Measurements from ENCODE around the gene THPO. TPM values are rescaled to one million over a fixed set of nuclear protein-coding genes. Genes with fewer than 3 reads are reported as not detected.

Gene THPO
- total RNA-seq, result 0.19 TPM in 1 of 2 replicates, not detected in the other

DNA sequence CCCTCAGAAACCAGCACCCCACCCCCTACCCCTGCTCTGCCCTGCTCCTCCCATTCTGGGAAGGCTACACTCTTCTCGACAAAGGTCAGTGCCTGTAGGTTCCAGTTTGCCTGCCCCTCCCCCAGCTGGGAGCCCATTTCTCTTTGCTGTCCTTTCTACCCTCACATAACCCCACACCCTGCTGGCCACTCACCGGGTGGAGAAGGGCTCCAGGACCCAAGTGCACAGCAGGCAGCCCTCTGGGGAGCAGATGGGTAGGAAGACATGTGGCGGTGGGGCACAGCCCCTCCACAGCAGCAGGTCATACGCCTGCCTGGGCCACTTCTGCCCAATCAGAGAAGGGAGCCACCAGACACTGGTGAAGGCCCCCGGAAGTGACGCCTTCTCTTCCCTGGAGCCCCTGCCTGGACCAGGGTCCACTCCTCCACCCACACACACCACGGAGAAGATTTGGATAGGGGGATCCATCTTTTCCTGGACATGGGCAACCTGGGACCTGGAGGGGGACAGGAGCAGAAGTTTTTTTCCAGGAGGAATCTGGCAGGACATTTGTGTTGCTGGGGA lies at the start of gene THPO:
TSS of gene THPO (minus strand) at position 326 of the 564 bp plus-strand sequence. CDS start 1,948 bp downstream, outside the sequence.

DNA sequence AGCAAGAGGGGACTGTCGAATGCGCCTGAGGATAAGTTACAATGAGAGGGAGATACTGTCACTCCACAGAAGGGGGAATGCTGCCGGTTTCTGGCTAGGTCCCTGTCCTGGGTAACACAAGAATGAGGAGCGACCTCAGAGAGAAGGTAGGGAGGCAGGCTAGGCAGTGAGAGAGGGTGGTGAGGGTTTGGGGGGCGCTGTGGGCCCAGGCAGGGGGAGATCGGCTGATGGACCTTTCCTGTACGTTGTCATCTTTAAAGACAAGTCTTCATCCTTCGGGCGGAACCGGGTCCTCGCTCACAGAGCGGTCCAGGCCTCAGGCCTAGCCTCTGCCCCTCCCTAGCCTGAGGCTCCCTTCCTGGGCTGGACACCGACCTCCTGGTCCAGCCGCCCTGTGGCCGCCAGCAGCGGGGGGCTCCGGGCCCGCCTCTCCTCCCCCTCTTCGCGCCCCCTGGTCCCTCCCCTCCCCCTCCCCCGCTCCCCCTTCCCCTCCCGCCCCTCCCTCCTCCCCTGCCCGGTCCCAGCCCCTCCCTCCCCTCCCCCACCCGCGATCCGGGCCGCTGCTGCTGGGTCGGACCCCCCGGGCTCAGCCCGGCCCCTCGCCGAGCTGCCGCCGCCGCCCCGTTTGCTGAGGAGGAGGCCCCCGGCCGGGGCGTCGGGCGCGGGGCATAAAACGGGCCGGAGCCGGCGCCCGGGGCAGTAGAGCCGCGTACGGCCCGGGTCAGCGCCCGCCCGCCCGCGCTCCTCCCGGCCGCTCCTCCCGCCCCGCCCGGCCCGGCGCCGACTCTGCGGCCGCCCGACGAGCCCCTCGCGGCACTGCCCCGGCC lies 1.6 kb upstream of the THPO start, which contains the start of gene CHRD:
TSS of gene CHRD (plus strand) at position 697 of the 827 bp plus-strand sequence. CDS start 265 bp downstream, outside the sequence.

DNA sequence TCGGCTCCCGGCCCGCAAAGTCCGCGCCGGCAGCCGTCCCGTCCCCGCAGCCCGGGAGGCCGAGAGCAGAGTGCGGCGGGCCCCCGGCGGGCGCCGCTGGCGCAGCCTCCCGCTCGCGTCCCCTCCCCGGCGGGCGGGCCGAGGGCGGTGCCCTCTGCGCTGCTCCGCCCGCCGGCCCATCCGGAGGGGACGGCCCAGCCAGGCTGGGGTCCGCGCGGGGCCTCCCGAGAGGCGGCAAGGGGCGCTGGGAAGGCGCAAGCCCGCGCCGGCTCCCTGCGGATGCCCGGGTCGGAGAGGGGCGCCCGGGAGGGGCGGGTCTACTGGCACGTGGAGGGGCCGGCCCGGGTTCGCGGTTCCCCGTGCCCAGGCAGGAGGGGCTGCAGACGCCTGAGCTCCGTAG lies 16.5 kb downstream of the THPO start, which contains the start of the genes CLCN2 and POLR2H:
TSS of gene CLCN2 (minus strand) at position 74 of the 400 bp plus-strand sequence. CDS start 126 bp downstream, outside the sequence.
TSS of gene POLR2H (plus strand) at position 179 of the 400 bp plus-strand sequence. CDS start 1,783 bp downstream, outside the sequence.

DNA sequence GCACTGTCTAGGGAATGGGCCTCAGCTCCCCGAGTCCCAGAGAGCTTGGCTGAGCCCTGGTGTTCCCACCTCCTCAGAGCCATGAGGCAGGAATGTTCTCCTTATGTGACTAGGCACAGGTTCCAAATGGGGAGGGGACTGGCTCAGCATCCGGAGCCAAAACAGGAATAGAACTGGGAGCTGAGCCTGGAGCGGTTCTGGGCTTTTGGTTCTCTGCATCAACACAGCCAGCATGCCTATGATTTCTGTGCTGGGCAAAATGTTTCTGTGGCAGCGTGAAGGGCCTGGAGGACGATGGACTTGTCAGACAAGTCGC lies 40.6 kb downstream of the THPO start, which contains the start of gene FAM131A:
TSS of gene FAM131A (plus strand) at position 202 of the 316 bp plus-strand sequence. CDS start at position 233, 31 bp downstream.

Other genes with a start within 250 kb of the THPO start
- 13.9 and 15.5 TPM in 2 replicates for gene EIF2B5, start 242.8 kb downstream of the THPO start, total RNA-seq
- 39.9 and 56.8 TPM in 2 replicates for gene DVL3, start 222.8 kb downstream of the THPO start, total RNA-seq
- gene AP2M1, start 203.4 kb downstream of the THPO start, total RNA-seq, result 247 and 299 TPM in 2 replicates
- 35.8 and 43.3 TPM in 2 replicates for gene ABCF3, start 192.0 kb downstream of the THPO start, total RNA-seq
- gene VWA5B2, start 148.6 kb downstream of the THPO start, total RNA-seq, result 0.05 and 0.06 TPM in 2 replicates
- 71.8 and 73.8 TPM in 2 replicates for gene ALG3, start 129.2 kb downstream of the THPO start, total RNA-seq
- gene EEF1AKMT4, start 128.5 kb downstream of the THPO start, total RNA-seq, result 4.3 and 5.9 TPM in 2 replicates
- not detected in 2 replicates for gene CAMK2N2, start 116.7 kb downstream of the THPO start, total RNA-seq
- gene ECE2, start 102.2 kb downstream of the THPO start, total RNA-seq, result 0.12 TPM in 1 of 2 replicates, not detected in the other
- gene PSMD2, start 79.0 kb downstream of the THPO start, total RNA-seq, result 172 and 183 TPM in 2 replicates
- gene EIF4G1, start 63.6 kb downstream of the THPO start, total RNA-seq, result 253 and 283 TPM in 2 replicates
- gene FAM131A, start 40.6 kb downstream of the THPO start, total RNA-seq, result 16.7 and 17.4 TPM in 2 replicates
- 2.5 and 3.0 TPM in 2 replicates for gene CLCN2, start 16.6 kb downstream of the THPO start, total RNA-seq
- 73.9 and 86.3 TPM in 2 replicates for gene POLR2H, start 16.5 kb downstream of the THPO start, total RNA-seq
- gene CHRD, start 1.8 kb upstream of the THPO start, total RNA-seq, result 1.0 and 2.2 TPM in 2 replicates
- 2.9 and 3.2 TPM in 2 replicates for gene EPHB3, start 183.6 kb upstream of the THPO start, total RNA-seq